Measurements from ENCODE around the gene RHOF. TPM values are rescaled to one million over a fixed set of nuclear protein-coding genes. Genes with fewer than 3 reads are reported as not detected.
"Not testable (repeated sequence)": the region's sequence is repeated elsewhere in the genome, so short reads cannot be mapped to it uniquely, and the experiment has no call there.

Gene RHOF
- total and polyA plus RNA-seq, 8 donors: 3.2 to 105 (median 23.3) TPM

DNA sequence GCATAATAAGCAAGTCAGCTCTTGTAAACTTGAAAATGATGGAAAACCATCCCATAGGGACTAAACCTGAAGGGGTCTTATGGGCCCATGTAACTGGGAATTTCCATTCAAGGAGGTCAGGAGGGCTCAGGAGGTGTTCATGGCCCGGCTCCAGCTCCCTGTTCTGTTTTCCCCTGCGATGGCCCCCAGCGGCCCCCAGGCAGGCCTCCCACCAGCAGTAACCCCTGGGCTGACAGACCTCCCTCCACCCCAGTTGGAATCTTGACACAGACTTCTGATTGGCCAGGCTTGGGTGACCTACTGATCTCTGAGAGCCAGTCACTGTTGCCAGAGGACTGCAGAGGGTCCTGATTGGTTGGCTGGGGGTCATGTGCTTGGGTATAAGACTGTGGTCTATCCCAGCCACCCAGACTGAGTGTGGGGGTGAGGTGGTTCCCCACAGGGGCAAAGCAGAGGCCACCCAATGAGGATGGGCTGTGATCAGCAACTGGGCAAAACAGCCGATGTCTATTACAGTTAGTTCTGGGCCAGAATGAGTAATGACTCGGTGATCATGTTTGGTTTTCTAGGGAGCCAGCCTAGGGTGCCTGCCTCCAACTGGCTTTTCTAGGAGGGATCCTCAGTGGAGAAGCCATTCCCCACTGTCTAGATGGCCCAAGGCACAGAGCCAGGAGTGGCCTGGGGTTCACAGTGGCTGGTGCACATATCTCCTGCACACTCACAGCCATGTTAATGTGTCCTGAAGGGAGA, 27.0 kb downstream of the RHOF start:
- WGBS, 5 donors: 87 to 95% (median 93%) methylated on average over 4 to 5 of the region's 5 CpGs
- Histone ChIP-seq H3K4me1 (peaks cover 0 to 48% (median 21%) of the 10 kb centered on the region in 4 donors), H3K36me3 (peaks cover 0 to 15% (median 0%) of the 10 kb centered on the region in 4 donors), H3K27me3 (no peaks in the 10 kb centered on the region), H3K4me3 (no peak overlapping the region), H3K27ac (peak overlapping the region in 2 of 5 donors; percentile 34 to 75), H3K9me3 (no peaks in the 10 kb centered on the region)
- intact Hi-C loops (cut with DNase I; ENCODE audit: low total_unique reads): no loop called here
- no peak for DNase-seq
- TF ChIP-seq POLR2A (IDR thresholded peaks at IDR 0.05) (no peak), EP300 (IDR thresholded peaks at IDR 0.05) (no peak), POLR2AphosphoS5 (IDR thresholded peaks at IDR 0.05) (no peak)
- TF ChIP-seq, protein P1, sequence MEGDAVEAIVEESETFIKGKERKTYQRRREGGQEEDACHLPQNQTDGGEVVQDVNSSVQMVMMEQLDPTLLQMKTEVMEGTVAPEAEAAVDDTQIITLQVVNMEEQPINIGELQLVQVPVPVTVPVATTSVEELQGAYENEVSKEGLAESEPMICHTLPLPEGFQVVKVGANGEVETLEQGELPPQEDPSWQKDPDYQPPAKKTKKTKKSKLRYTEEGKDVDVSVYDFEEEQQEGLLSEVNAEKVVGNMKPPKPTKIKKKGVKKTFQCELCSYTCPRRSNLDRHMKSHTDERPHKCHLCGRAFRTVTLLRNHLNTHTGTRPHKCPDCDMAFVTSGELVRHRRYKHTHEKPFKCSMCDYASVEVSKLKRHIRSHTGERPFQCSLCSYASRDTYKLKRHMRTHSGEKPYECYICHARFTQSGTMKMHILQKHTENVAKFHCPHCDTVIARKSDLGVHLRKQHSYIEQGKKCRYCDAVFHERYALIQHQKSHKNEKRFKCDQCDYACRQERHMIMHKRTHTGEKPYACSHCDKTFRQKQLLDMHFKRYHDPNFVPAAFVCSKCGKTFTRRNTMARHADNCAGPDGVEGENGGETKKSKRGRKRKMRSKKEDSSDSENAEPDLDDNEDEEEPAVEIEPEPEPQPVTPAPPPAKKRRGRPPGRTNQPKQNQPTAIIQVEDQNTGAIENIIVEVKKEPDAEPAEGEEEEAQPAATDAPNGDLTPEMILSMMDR (IDR thresholded peaks at IDR 0.05): no peak

GRCh38 chr12:121765573-121765972, 27.9 kb downstream of the RHOF start:
- intact Hi-C loops (cut with DNase I; ENCODE audit: low total_unique reads): no loop called here
- WGBS, 5 donors: 68 to 92% (median 81%) methylated on average over 5 of the region's 5 CpGs
- peak in 1 of 2 donors; percentile 57 for DNase-seq
- Histone ChIP-seq H3K27ac (peak overlapping the region in 2 of 5 donors; percentile 34 to 75), H3K27me3 (no peaks in the 10 kb centered on the region), H3K4me1 (peaks cover 0 to 48% (median 19%) of the 10 kb centered on the region in 4 donors), H3K36me3 (peaks cover 0 to 15% (median 0%) of the 10 kb centered on the region in 4 donors), H3K4me3 (no peak overlapping the region), H3K9me3 (no peaks in the 10 kb centered on the region)
- TF ChIP-seq POLR2A (IDR thresholded peaks at IDR 0.05): no peak
- no peak for TF ChIP-seq EP300 (IDR thresholded peaks at IDR 0.05)
- TF ChIP-seq, protein P1 (IDR thresholded peaks at IDR 0.05): no peak
- TF ChIP-seq POLR2AphosphoS5 (IDR thresholded peaks at IDR 0.05): no peak

DNA sequence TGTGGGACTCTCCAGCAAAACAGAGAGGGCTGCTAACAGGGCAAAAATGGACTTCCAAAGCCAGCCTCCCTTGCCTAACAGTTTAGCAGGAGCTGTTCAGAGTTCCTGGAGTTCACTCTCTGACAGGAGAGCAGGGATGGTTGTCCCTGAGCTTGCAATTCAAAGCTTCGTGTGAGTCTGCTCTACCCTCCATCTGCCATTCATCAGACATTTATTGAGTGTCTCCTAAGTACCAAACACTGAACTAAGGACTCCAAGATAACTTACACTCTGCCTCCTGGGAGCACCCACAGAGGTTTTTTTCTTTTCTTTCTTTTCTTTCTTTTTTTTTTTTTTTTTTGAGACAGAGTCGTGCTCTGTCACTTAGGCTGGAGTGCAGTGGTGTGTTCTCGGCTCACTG, 28.7 kb downstream of the RHOF start:
- Histone ChIP-seq H3K27me3 (no peaks in the 10 kb centered on the region), H3K4me1 (peaks cover 0 to 48% (median 19%) of the 10 kb centered on the region in 4 donors), H3K27ac (no peak overlapping the region), H3K9me3 (no peaks in the 10 kb centered on the region), H3K36me3 (peaks cover 0 to 15% (median 0%) of the 10 kb centered on the region in 4 donors), H3K4me3 (no peak overlapping the region)
- intact Hi-C loops (cut with DNase I; ENCODE audit: low total_unique reads): no loop called here
- no peak for DNase-seq
- TF ChIP-seq, protein P1 (IDR thresholded peaks at IDR 0.05): no peak
- TF ChIP-seq POLR2A (IDR thresholded peaks at IDR 0.05): no peak
- TF ChIP-seq POLR2AphosphoS5 (IDR thresholded peaks at IDR 0.05): no peak
- TF ChIP-seq EP300 (IDR thresholded peaks at IDR 0.05): no peak
- 87 to 100% (median 93%) methylated on average over 3 of the region's 3 CpGs for WGBS, 5 donors

- DNase-seq: no peak
- H3K4me3 ChIP-seq: no peak overlapping the region
- peak overlapping the region in 1 of 5 donors; percentile 56 for H3K27ac ChIP-seq
- peaks cover 0 to 22% (median 8%) of the 10 kb centered on the region in 4 donors for H3K36me3 ChIP-seq
- no peak for TF ChIP-seq POLR2A (IDR thresholded peaks at IDR 0.05)
- TF ChIP-seq, protein P1 (IDR thresholded peaks at IDR 0.05): no peak
- TF ChIP-seq EP300 (IDR thresholded peaks at IDR 0.05): no peak
- no peak for TF ChIP-seq POLR2AphosphoS5 (IDR thresholded peaks at IDR 0.05)
- no peaks in the 10 kb centered on the region for H3K27me3 ChIP-seq
- WGBS, 5 donors: 56 to 77% (median 73%) methylated on average over 6 of the region's 6 CpGs
- intact Hi-C loops (cut with DNase I; ENCODE audit: low total_unique reads): no loop called here
- H3K9me3 ChIP-seq: no peaks in the 10 kb centered on the region
- H3K4me1 ChIP-seq: peaks cover 0 to 29% (median 11%) of the 10 kb centered on the region in 4 donors
Observed at GRCh38 chr12:121762269-121762668, 31.2 kb downstream of the RHOF start.

DNA sequence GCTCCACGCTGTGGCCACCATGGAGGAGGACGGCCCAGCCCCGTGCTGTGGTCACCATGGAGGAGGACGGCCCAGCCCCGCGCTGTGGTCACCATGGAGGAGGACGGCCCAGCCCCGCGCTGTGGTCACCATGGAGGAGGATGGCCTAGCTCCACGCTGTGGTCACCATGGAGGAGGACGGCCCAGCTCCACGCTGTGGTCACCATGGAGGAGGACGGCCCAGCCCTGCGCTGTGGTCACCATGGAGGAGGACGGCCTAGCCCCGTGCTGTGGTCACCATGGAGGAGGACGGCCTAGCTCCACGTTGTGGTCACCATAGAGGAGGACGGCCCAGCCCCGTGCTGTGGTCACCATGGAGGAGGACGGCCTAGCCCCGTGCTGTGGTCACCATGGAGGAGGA, 35.0 kb downstream of the RHOF start:
- Histone ChIP-seq H3K36me3 (peaks cover 0 to 23% (median 8%) of the 10 kb centered on the region in 4 donors), H3K4me1 (peaks cover 0 to 23% (median 9%) of the 10 kb centered on the region in 4 donors)
- H3K9me3 ChIP-seq; H3K27me3 ChIP-seq; H3K27ac ChIP-seq; H3K4me3 ChIP-seq; intact Hi-C loops (cut with DNase I; ENCODE audit: low total_unique reads); DNase-seq: not testable (repeated sequence)
- 81 to 97% (median 95%) methylated on average over 5 to 22 of the region's 22 CpGs for WGBS, 5 donors

Data from stomach (tissue), 9 donors.